ENCODE measurements around the gene OLFM1.

GRCh38 chr9:135103001-135103446, 15.6 kb downstream of the OLFM1 start:
- TF ChIP-seq EZH2 (IDR thresholded peaks at IDR 0.05; ENCODE audit: insufficient read depth, low read length) (no peak), CTCF (IDR thresholded peaks at IDR 0.05; ENCODE audit: insufficient read depth, low read depth, low read length) (no peak)

Measured in astrocyte (in vitro differentiated cells and primary cell).